NCI-H748 treated with DMSO at 0.1 percent for 48 hours (cell line): Measurements from ENCODE around the gene UBE2Z.

Experiments used
- DNase-seq: peaks from one replicate; lab custom pipeline; 2025; lab: John Stamatoyannopoulos, UW

UBE2Z gene

DNA sequence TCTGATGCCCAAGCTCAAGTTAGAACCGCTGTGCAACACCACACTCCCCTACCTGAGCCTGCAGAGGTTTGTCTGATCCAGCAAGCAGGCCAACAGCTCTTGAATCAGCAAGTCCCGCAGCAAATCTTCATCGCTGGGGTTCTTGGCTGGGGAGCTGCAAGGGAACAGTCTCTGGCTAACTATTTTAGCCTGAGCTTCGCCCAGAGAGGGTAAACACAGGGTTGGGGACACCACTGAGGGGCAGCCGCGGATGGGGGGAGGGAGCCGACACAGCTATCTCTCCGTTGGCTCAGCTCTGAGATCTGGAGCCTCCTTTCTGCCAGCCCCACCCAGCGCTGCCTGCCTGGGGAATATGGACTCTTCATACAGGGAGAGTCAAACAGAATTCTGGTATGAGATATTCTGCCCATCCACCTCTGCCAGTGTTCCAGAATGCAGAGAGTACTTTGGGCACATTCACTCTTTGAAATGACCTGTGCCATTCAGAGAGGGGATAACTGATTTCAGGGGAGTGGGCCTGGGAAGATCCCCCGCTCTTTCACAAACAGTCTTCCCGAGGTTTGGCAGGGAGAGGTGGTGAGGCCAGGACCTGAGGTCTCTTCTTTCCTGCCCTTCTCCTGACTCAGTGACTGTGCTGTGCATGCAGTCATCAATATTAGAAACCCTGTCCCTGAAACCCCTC lies 52.8 kb downstream of the UBE2Z start:
- no peak for DNase-seq

DNA sequence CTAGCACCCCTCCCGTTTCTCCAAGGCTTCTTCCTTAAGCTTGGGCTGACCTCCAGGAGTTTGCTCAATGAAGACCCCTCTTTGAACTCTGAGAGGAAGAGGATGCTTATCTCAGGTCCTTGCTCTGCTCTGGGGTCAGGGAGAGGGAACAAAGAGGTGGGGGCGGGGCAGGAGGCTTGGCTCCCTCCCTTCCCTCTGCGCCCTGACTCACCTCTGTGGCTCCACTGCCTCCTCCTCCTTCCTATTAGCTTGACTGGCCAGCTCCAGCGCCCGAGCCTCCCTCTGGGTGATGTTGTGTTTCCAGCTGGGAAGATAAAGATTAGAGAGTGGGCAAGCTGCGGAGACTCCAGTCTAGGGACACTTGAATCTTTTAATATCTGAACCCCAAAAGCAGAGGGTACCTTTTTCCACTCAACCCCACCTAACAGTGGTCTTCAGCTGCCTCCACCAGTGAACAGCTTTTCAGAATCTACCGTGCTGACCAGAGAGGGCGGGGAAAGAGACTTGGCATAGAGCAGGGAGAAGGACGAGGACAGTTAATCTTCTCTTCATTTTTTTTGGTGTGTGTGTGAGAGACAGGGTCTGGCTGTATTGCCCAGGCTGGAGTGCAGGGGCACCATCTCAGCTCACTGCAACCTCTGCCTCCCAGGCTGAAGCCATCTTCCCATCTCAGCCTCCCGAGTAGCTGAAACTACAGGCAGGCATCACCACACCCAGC lies 53.5 kb downstream of the UBE2Z start:
- no peak for DNase-seq

DNA sequence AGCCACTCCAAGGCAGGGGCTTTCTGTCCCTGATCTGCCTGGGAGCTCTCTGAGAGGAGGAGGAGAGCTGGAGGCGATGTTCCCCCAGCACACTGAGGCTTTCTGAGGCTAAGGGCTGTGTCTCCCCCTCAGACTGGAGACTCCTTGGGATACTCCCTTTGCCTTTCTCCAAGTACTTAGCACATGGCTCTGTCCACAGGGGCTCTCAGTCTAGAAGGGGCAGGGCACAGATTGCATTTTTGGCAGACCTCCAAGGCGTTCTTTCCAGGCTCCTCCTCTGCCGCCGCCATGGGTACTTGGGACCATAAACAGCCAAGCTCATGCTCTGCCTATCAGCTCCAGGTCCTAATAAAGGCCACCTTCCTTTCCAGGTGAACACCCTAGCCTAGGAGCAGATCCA lies 62.0 kb downstream of the UBE2Z start:
- DNase-seq, result no peak

DNA sequence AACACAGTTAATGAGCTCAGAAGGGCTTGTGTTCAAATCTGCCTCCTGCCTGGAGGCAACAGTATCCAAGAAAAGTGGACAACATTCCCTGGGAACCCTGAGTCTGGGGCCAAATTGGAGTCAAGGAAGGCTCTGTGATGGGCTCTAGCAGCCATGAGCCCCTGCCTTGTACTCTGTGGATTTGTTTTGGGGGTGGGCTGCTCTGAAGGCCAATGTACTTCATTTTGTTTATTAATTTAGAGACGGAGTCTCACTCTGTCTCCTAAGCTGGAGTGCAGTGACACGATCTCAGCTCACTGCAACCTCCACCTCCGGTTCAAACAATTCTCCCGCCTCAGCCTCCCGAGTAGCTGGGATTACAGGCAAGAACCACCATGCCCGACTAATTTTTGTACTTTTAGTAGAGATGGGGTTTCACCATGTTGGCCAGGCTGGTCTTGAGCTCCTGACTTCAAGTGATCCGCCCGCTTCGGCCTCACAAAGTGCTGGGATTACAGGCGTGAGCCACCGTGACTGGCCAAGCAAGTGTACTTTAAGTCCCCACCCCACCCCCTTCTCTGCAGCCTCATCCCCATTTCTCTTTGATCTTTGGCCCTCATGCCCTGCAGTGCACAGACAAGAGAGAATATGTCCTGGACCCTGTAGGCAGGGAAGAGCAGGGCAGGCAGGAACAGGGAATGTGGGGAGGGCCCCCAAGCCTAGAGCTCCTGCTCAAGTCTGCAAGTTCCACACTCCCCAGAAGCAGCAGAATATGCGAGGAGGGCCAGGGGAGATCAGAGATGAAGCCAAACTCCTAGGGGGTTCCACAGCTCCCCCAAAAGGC lies 62.9 kb downstream of the UBE2Z start:
- DNase-seq, result no peak

DNA sequence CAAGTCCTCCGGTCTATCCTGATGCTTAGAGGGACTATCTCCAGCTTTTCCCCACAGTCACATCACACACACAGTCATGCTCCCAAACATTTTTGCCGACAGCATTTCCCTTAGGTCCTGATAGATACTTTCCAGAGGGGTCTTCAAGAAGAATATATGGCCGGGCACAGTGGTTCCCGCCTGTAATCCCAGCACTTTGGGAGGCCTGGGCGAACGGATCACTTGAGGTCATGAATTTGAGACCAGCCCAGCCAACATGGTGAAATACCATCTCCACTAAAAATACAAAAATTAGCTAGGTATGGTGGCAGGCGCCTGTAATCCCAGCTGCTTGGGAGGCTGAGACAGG lies 64.5 kb downstream of the UBE2Z start:
- DNase-seq, result no peak

DNA sequence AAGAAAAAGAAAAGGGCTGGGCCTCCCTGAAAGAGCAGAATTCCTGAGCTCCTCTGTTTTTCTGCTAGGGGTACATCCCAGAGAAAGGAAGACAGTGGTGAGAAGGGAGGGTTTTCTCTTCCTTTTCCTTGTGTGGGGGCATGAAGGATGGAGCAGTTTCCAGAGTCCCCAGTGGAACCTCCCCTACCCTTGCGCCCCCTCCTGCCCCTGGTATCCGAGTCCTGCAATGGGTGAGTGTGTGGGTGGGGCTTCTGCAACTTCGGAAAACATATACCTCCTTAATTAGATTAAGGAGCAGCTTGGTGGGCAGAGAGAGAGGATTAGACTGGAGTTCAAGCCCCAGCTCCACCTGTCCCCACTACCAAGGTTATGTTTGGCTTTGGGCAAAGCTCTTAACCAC lies 65.6 kb downstream of the UBE2Z start:
- DNase-seq, result no peak
